ENCODE measurements around the gene IMMT.

The IMMT gene

GRCh38 chr2:86094229-86094628, 101.0 kb downstream of the IMMT start:
- no peak for DNase-seq (ENCODE audit: extremely low read depth in 1 of 2, low read depth in 1 of 2)
